HepG2 (cell line): Measurements from ENCODE around the gene TCFL5. TPM values are rescaled to one million over a fixed set of nuclear protein-coding genes. Genes with fewer than 3 reads are reported as not detected.

ENCODE experiments used
- ARID4A ChIP-seq: sonication (generic); formaldehyde crosslinking; IDR thresholded peaks from 2 replicates; pipeline ENCODE4 v1.5.0; 2020; ENCODE audit warnings: mild to moderate bottlenecking, missing genetic modification reagents, borderline replicate concordance
- ATAD3A ChIP-seq: sonication (generic); formaldehyde crosslinking; IDR thresholded peaks from 2 replicates; pipeline ENCODE4 v1.4.0; 2020; ENCODE audit warnings: missing genetic modification reagents
- KLF12 ChIP-seq: sonication (generic); formaldehyde crosslinking; IDR thresholded peaks from 2 replicates; pipeline ENCODE4 v1.4.0; 2020; ENCODE audit warnings: missing genetic modification reagents, borderline replicate concordance
- MAFG ChIP-seq: sonication (generic); formaldehyde crosslinking; IDR thresholded peaks from 2 replicates; pipeline ENCODE4 v1.5.1; 2020; ENCODE audit warnings: mild to moderate bottlenecking, missing genetic modification reagents
- NFYB ChIP-seq: sonication (generic); formaldehyde crosslinking; IDR thresholded peaks from 2 replicates; pipeline ENCODE4 v1.4.0; 2020; ENCODE audit warnings: missing genetic modification reagents
- NR2C2 ChIP-seq: sonication (generic); formaldehyde crosslinking; IDR thresholded peaks from 2 replicates; pipeline ENCODE4 v1.4.0; 2020; ENCODE audit warnings: missing genetic modification reagents, mild to moderate bottlenecking, moderate library complexity, borderline replicate concordance
- TOPORS ChIP-seq: sonication (generic); formaldehyde crosslinking; IDR thresholded peaks from 2 replicates; pipeline ENCODE4 v1.8.0; 2023; ENCODE audit warnings: mild to moderate bottlenecking, missing genetic modification reagents
- ZBED4 ChIP-seq: sonication (generic); formaldehyde crosslinking; IDR thresholded peaks from 2 replicates; pipeline ENCODE4 v1.4.0; 2020; ENCODE audit warnings: missing genetic modification reagents, borderline replicate concordance
- ZBTB34 ChIP-seq: sonication (generic); formaldehyde crosslinking; IDR thresholded peaks from 2 replicates; pipeline ENCODE4 v1.8.0; 2022; ENCODE audit warnings: mild to moderate bottlenecking, missing genetic modification reagents
- ZNF230 ChIP-seq: sonication (generic); formaldehyde crosslinking; IDR thresholded peaks from 2 replicates; pipeline ENCODE4 v1.4.0; 2020; ENCODE audit warnings: mild to moderate bottlenecking, missing genetic modification reagents
- ZNF24 ChIP-seq: fragments of 450-650 bp; IDR thresholded peaks from 2 replicates; pipeline ENCODE4 v1.6.1; 2017; ENCODE audit warnings: antibody characterized with exemption, mild to moderate bottlenecking
- ZNF253 ChIP-seq: sonication (generic); formaldehyde crosslinking; IDR thresholded peaks from 2 replicates; pipeline ENCODE4 v1.8.0; 2022; ENCODE audit warnings: mild to moderate bottlenecking, missing genetic modification reagents, borderline replicate concordance
- ZNF773 ChIP-seq: sonication (generic); formaldehyde crosslinking; IDR thresholded peaks from 2 replicates; pipeline ENCODE4 v1.4.0; 2020; ENCODE audit warnings: missing genetic modification reagents, borderline replicate concordance
- ZNF83 ChIP-seq: sonication (generic); formaldehyde crosslinking; IDR thresholded peaks from 2 replicates; pipeline ENCODE4 v1.4.0; 2020; ENCODE audit warnings: missing genetic modification reagents, mild to moderate bottlenecking, borderline replicate concordance
- ZNF839 ChIP-seq: sonication (generic); formaldehyde crosslinking; IDR thresholded peaks from 2 replicates; pipeline ENCODE4 v1.4.0; 2020; ENCODE audit warnings: missing genetic modification reagents, mild to moderate bottlenecking, borderline replicate concordance
- ZSCAN12 ChIP-seq: sonication (generic); formaldehyde crosslinking; IDR thresholded peaks from 2 replicates; pipeline ENCODE4 v1.9.0; 2021; ENCODE audit warnings: mild to moderate bottlenecking, missing genetic modification reagents
- polyA plus RNA-seq, 8 experiments: library from polyadenylated mRNA; depleted of rRNA in 3 of 8; stranded (reverse) in 7 of 8; unstranded in 1 of 8; fragments of >200 nt; fragmentation: Illumina TruSeq in 4 of 8; extraction: Trizol in 4 of 8; gene quantifications; 2 replicates each; pipeline versions ENCODE4 v1.2.1 to v1.2.3, GENCODE V29; 2011 to 2016; ENCODE audit warnings: low read depth in 4 of 8, missing spikeins in 1 of 8, mixed read lengths in 1 of 8; ENCODE audit not compliant: insufficient read depth in 1 of 8
- total RNA-seq, 5 experiments: library from RNA; depleted of rRNA; stranded (reverse); fragments of >200 nt; fragmentation: Illumina TruSeq; extraction: Trizol; gene quantifications; 2 replicates each; pipeline ENCODE4 v1.2.3, GENCODE V29; 2016; ENCODE audit warnings: low read depth in 1 of 5
- TF ChIP-seq, protein P1 (sequence below): sonication (generic); formaldehyde crosslinking; IDR thresholded peaks from 2 replicates; pipeline ENCODE4 v1.4.0; 2020; ENCODE audit warnings: low read depth, mild to moderate bottlenecking, missing genetic modification reagents
- TF ChIP-seq, protein P2 (sequence below): sonication (generic); formaldehyde crosslinking; IDR thresholded peaks from 2 replicates; pipeline ENCODE4 v1.5.0; 2020; ENCODE audit warnings: mild to moderate bottlenecking, low read depth, missing genetic modification reagents, borderline replicate concordance

Gene TCFL5
- total and polyA plus RNA-seq, 2 of the 13 experiments (the other 11 are each of a cell fraction or from before 2014, with no cell fraction given) = 14.8 to 20.0 TPM

- TF ChIP-seq ZBTB34 (CRISPR knock-in tag) = no peak
- no peak for TF ChIP-seq ZNF83 (CRISPR knock-in tag)
- TF ChIP-seq NFYB (CRISPR knock-in tag) = 0 out of 2 replicates have a peak, but pooled peaks have one; percentile 5
- no peak for TF ChIP-seq ZBED4 (CRISPR knock-in tag)
- no peak for TF ChIP-seq ATAD3A (CRISPR knock-in tag)
- TF ChIP-seq, protein P1, sequence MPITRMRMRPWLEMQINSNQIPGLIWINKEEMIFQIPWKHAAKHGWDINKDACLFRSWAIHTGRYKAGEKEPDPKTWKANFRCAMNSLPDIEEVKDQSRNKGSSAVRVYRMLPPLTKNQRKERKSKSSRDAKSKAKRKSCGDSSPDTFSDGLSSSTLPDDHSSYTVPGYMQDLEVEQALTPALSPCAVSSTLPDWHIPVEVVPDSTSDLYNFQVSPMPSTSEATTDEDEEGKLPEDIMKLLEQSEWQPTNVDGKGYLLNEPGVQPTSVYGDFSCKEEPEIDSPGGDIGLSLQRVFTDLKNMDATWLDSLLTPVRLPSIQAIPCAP (CRISPR knock-in tag) = no peak
- TF ChIP-seq ARID4A (CRISPR knock-in tag) = no peak
- no peak for TF ChIP-seq ZNF24
- TF ChIP-seq ZNF230 = no peak
- TF ChIP-seq ZSCAN12 (CRISPR knock-in tag) = no peak
- no peak for TF ChIP-seq TOPORS (CRISPR knock-in tag)
- no peak for TF ChIP-seq ZNF839 (CRISPR knock-in tag)
- no peak for TF ChIP-seq ZNF253
- no peak for TF ChIP-seq KLF12 (CRISPR knock-in tag)
- no peak for TF ChIP-seq MAFG
- TF ChIP-seq ZNF773 (CRISPR knock-in tag) = no peak
- no peak for TF ChIP-seq NR2C2 (CRISPR knock-in tag)
- TF ChIP-seq, protein P2, sequence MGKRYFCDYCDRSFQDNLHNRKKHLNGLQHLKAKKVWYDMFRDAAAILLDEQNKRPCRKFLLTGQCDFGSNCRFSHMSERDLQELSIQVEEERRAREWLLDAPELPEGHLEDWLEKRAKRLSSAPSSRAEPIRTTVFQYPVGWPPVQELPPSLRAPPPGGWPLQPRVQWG = no peak
Measured at GRCh38 chr20:62804021-62804626, 57.5 kb downstream of the TCFL5 start (continued).
